Upper lobe of left lung (tissue), 6 donors: ENCODE results near the gene SVIL. TPM values are rescaled to one million over a fixed set of nuclear protein-coding genes. Genes with fewer than 3 reads are reported as not detected.
"Not testable (repeated sequence)": the region's sequence is repeated elsewhere in the genome, so short reads cannot be mapped to it uniquely, and the experiment has no call there.

Source experiments
- ATAC-seq, 2 donors: fragments of 200-7000 bp; cut with Tn5 transposase; one replicate each; pipeline ENCODE4 v1.9.1; 2022; ENCODE audit warnings: mild to moderate bottlenecking in 2 of 2, moderate library complexity in 2 of 2; ENCODE audit not compliant: low FRiP score in 2 of 2
- DNase-seq, 2 donors: peaks; one replicate each; pipeline ENCODE4 v3.0.0-alpha.2; 2019 to 2020
- H3K27ac ChIP-seq, 4 donors: fragments of 200-600 bp; sonication (generic); one replicate each; pipeline ENCODE4 v1.5.1; 2016 to 2019
- H3K27me3 ChIP-seq, 4 donors: fragments of 200-600 bp; sonication (generic); one replicate each; pipeline ENCODE4 v1.5.1; 2017 to 2019
- H3K36me3 ChIP-seq, 4 donors: fragments of 200-600 bp; sonication (generic); one replicate each; pipeline ENCODE4 v1.5.1; 2016 to 2019
- H3K4me1 ChIP-seq, 4 donors: fragments of 200-600 bp; sonication (generic); one replicate each; pipeline ENCODE4 v1.5.1; 2018 to 2019
- H3K4me3 ChIP-seq, 4 donors: fragments of 200-600 bp; sonication (generic); one replicate each; pipeline ENCODE4 v1.5.1; 2017 to 2019; ENCODE audit warnings: mild to moderate bottlenecking in 2 of 4, moderate library complexity in 1 of 4
- H3K9me3 ChIP-seq, 4 donors: fragments of 200-600 bp; sonication (generic); one replicate each; pipeline ENCODE4 v1.5.1; 2018 to 2019
- CTCF ChIP-seq, 6 experiments: fragments of 450-650 bp in 4 of 6; fragments of 200-600 bp in 2 of 6; sonication (generic) in 2 of 6; IDR thresholded peaks; one replicate each; pipeline ENCODE4 v1.5.1; 2016 to 2019; ENCODE audit warnings: antibody characterized with exemption in 6 of 6
- EP300 ChIP-seq, 4 donors: sonication (generic); formaldehyde crosslinking; IDR thresholded peaks; one replicate each; pipeline ENCODE4 v1.5.1; 2017; ENCODE audit warnings: antibody characterized with exemption in 4 of 4, control low read depth in 2 of 4
- POLR2A ChIP-seq, 4 donors: fragments of 450-650 bp; IDR thresholded peaks; one replicate each; pipeline ENCODE4 v1.5.1; 2016 to 2017; ENCODE audit warnings: antibody characterized with exemption in 4 of 4, mild to moderate bottlenecking in 2 of 4
- POLR2AphosphoS5 ChIP-seq, 2 donors: sonication (generic); formaldehyde crosslinking; IDR thresholded peaks; one replicate each; pipeline ENCODE4 v1.5.1; 2017; ENCODE audit warnings: antibody characterized with exemption in 2 of 2
- WGBS, 2 donors: methylation state at CpG; one replicate each; pipeline ENCODE4 v1.1.5; 2017 to 2018; 5-methylcytosine and 5-hydroxymethylcytosine counted together
- total RNA-seq, 6 donors: library from RNA; depleted of rRNA in 4 of 6; stranded (reverse); fragments of >200 nt in 4 of 6; gene quantifications; one replicate each; pipeline versions ENCODE4 v1.1.0 to v1.2.1, GENCODE V29; 2016 to 2021
- donor health status: DM: no; HTN: no; CAD: no; lungs with moderate emphysema.
- donor health status: DM: no; HTN: yes; CAD: no; lungs with severe emphysema.

The SVIL gene
- total RNA-seq, 6 donors from 2014 or later = 65.5 to 137 (median 105) TPM

GRCh38 chr10:29627201-29628132, 7.3 kb downstream of the SVIL start:
- peaks cover 18 to 47% (median 31%) of the 10 kb centered on the region in 4 donors for H3K4me1 ChIP-seq
- 69 to 75% methylated on average over 7 of the region's 7 CpGs for WGBS, 2 donors
- DNase-seq = no peak

GRCh38 chr10:29624357-29624756, 10.4 kb downstream of the SVIL start:
- peaks cover 11 to 29% (median 19%) of the 10 kb centered on the region in 4 donors for H3K4me1 ChIP-seq
- H3K27ac ChIP-seq = peak overlapping the region in 1 of 4 donors; percentile 50
- H3K27me3 ChIP-seq, H3K36me3 ChIP-seq, ATAC-seq, H3K9me3 ChIP-seq, H3K4me3 ChIP-seq, DNase-seq: not testable (repeated sequence)
- WGBS, 2 donors = 91 to 94% methylated on average over 6 of the region's 6 CpGs

More at GRCh38 chr10:29627201-29628132, 7.3 kb downstream of the SVIL start:
- Histone ChIP-seq H3K27ac (peak overlapping the region in 3 of 4 donors; percentile 7 to 86 (median 17)), H3K9me3 (no peaks in the 10 kb centered on the region), H3K4me3 (no peak overlapping the region), H3K27me3 (no peaks in the 10 kb centered on the region), H3K36me3 (no peaks in the 10 kb centered on the region)
- TF ChIP-seq POLR2AphosphoS5 (IDR thresholded peaks at IDR 0.05) (no peak), CTCF (IDR thresholded peaks at IDR 0.05) (no peak), EP300 (IDR thresholded peaks at IDR 0.05) (no peak), POLR2A (IDR thresholded peaks at IDR 0.05) (no peak)
- peak in 1 of 2 donors; percentile 17 for ATAC-seq

GRCh38 chr10:29623797-29624196, 11.0 kb downstream of the SVIL start:
- Histone ChIP-seq H3K4me3 (no peak overlapping the region), H3K27me3 (no peaks in the 10 kb centered on the region), H3K9me3 (no peaks in the 10 kb centered on the region), H3K4me1 (peaks cover 11 to 29% (median 20%) of the 10 kb centered on the region in 4 donors), H3K27ac (peak overlapping the region in 2 of 4 donors; percentile 35 to 50), H3K36me3 (no peaks in the 10 kb centered on the region)
- WGBS, 2 donors = 86 to 87% methylated on average over 4 of the region's 4 CpGs
- ATAC-seq = peak in 1 of 2 donors; percentile 60
- no peak for DNase-seq
- TF ChIP-seq EP300 (IDR thresholded peaks at IDR 0.05) (peak in 2 of 4 donors; percentile 28 to 97), POLR2A (IDR thresholded peaks at IDR 0.05) (no peak), POLR2AphosphoS5 (IDR thresholded peaks at IDR 0.05) (peak in 1 of 2 donors; percentile 48), CTCF (IDR thresholded peaks at IDR 0.05) (no peak)

- DNase-seq (no peak), ATAC-seq (no peak)
- TF ChIP-seq POLR2A (IDR thresholded peaks at IDR 0.05) (no peak), EP300 (IDR thresholded peaks at IDR 0.05) (no peak), POLR2AphosphoS5 (IDR thresholded peaks at IDR 0.05) (no peak), CTCF (IDR thresholded peaks at IDR 0.05) (no peak)
- H3K4me1 ChIP-seq = peaks cover 6 to 30% (median 19%) of the 10 kb centered on the region in 4 donors
- H3K36me3 ChIP-seq = no peaks in the 10 kb centered on the region
- H3K27ac ChIP-seq = no peak overlapping the region
- 85% methylated on average over 14 of the region's 14 CpGs for WGBS, 2 donors
- H3K9me3 ChIP-seq = no peaks in the 10 kb centered on the region
- H3K27me3 ChIP-seq = no peaks in the 10 kb centered on the region
- no peak overlapping the region for H3K4me3 ChIP-seq
Measured at GRCh38 chr10:29622382-29622922, 12.3 kb downstream of the SVIL start.

- WGBS, 2 donors = 67 to 75% methylated on average over 7 of the region's 7 CpGs
- Histone ChIP-seq H3K27ac (peak overlapping the region in 1 of 4 donors; percentile 23), H3K27me3 (no peaks in the 10 kb centered on the region)
Measured at GRCh38 chr10:29621161-29621560, 13.6 kb downstream of the SVIL start.

More at GRCh38 chr10:29621161-29621560, 13.6 kb downstream of the SVIL start:
- H3K4me1 ChIP-seq = peaks cover 4 to 30% (median 17%) of the 10 kb centered on the region in 4 donors
- peak in 1 of 2 donors; percentile 62 for DNase-seq
- no peaks in the 10 kb centered on the region for H3K9me3 ChIP-seq
- no peak for TF ChIP-seq CTCF (IDR thresholded peaks at IDR 0.05)
- no peak for TF ChIP-seq POLR2A (IDR thresholded peaks at IDR 0.05)
- TF ChIP-seq EP300 (IDR thresholded peaks at IDR 0.05) = no peak
- no peak for TF ChIP-seq POLR2AphosphoS5 (IDR thresholded peaks at IDR 0.05)
- no peaks in the 10 kb centered on the region for H3K36me3 ChIP-seq
- no peak overlapping the region for H3K4me3 ChIP-seq
- ATAC-seq = peak in 1 of 2 donors; percentile 40
